Measurements from ENCODE around the gene MAB21L2.

Gene MAB21L2

DNA sequence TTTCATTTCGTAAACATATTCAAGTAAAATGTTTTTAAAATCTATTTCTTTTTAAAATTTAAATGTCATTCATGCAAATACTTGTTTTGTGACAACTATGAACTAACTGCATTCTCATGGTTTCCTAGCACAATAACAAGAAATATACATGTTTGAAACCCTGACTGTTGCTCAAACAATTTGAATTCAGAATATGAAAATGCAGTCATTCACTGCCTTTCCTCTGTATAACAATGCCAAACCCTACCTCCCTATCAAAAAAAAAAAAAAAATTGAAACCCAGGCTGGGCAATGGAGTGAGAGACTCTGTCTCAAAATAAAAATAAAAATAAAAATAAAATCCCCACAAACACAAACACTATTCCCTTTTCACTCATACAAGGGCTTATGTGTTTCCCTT, 42.1 kb downstream of the MAB21L2 start:
- DNase-seq: no peak

DNA sequence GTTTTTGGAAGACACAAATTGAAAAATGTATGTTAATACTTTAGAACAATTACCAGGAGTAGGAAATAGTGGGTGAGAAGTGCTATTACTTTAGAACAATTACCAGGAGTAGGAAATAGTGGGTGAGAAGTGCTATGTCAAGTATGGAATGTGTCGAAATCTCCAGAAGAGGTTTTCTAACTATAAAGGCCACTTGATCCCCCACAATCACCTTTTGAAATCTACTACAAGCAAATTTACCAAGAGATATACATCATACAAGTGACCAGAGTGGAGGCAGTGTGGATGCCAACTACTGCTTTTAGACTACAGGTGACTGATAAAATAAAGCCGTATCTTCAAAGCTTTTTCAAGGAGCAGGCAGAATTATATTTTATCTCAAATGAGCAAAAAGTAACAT, 43.1 kb downstream of the MAB21L2 start:
- no peak for DNase-seq

- DNase-seq: no peak
Observed at GRCh38 chr4:150628073-150628472, 46.1 kb downstream of the MAB21L2 start.

DNA sequence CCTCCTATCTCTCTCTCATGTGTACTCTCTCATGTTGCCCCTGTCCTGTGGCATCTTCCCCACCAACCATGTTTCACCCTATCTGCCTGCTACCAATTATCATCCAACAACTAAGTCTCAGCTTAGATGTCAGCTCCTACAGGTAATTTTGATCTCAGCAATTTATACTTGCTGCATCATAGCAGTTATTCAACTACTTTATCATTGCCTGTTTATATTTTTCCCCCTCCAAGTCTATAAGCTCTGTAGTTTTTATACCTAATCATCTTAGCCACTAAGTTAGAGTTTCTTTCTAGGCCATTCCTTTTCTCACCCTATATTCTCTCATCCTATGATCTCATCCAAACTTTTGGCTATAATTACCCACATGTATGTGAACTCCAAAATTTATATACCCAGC, 50.7 kb downstream of the MAB21L2 start:
- DNase-seq: no peak
